NCI-H2107 treated with DMSO at 0.1 percent for 48 hours (cell line): ENCODE data around the gene SH3RF3.

ENCODE experiments used
- DNase-seq: peaks from one replicate; lab custom pipeline; 2025; ENCODE audit not compliant: unreplicated experiment; lab: John Stamatoyannopoulos, UW

The SH3RF3 gene

GRCh38 chr2:109348190-109348589 is 219.2 kb downstream of the SH3RF3 start:
- no peak for DNase-seq

GRCh38 chr2:109348671-109349502 is 219.9 kb downstream of the SH3RF3 start:
- no peak for DNase-seq

GRCh38 chr2:109349503-109350465 is 220.8 kb downstream of the SH3RF3 start:
- no peak for DNase-seq

- DNase-seq, result no peak
Measured at GRCh38 chr2:109350526-109350925, 221.5 kb downstream of the SH3RF3 start.

- DNase-seq, result peak; percentile 38
Measured at GRCh38 chr2:109351164-109351756, 222.3 kb downstream of the SH3RF3 start.

- DNase-seq, result no peak
Measured at GRCh38 chr2:109352056-109352897, 223.3 kb downstream of the SH3RF3 start.

- no peak for DNase-seq
Measured at GRCh38 chr2:109352898-109353689, 224.1 kb downstream of the SH3RF3 start.

GRCh38 chr2:109353806-109354745 is 225.1 kb downstream of the SH3RF3 start:
- DNase-seq, result no peak

GRCh38 chr2:109355192-109355843 is 226.3 kb downstream of the SH3RF3 start:
- DNase-seq, result no peak

GRCh38 chr2:109356324-109357035 is 227.5 kb downstream of the SH3RF3 start:
- DNase-seq, result no peak

- DNase-seq, result no peak
Measured at GRCh38 chr2:109364217-109364616, 235.2 kb downstream of the SH3RF3 start.

GRCh38 chr2:109365131-109365530 is 236.1 kb downstream of the SH3RF3 start:
- no peak for DNase-seq

GRCh38 chr2:109367683-109368082 is 238.7 kb downstream of the SH3RF3 start:
- no peak for DNase-seq

GRCh38 chr2:109368798-109369197 is 239.8 kb downstream of the SH3RF3 start:
- DNase-seq, result no peak

- no peak for DNase-seq
Measured at GRCh38 chr2:109369671-109370191, 240.7 kb downstream of the SH3RF3 start.

- no peak for DNase-seq
Measured at GRCh38 chr2:109370399-109371035, 241.5 kb downstream of the SH3RF3 start.
